A549 (cell line): ENCODE results near the gene MGMT.

ENCODE experiments used
- CEBPB ChIP-seq, 2 experiments: fragments of >200 bp in 1 of 2; sonication (Bioruptor Twin) in 1 of 2; formaldehyde crosslinking in 1 of 2; IDR thresholded peaks; 2 replicates each; pipeline ENCODE4 v1.6.1; 2012 to 2016
- CHD2 ChIP-seq: fragments of 150-350 bp; IDR thresholded peaks from 2 replicates; pipeline ENCODE4 v1.6.1; 2014; ENCODE audit warnings: low read length; ENCODE audit not compliant: partially characterized antibody
- CTCF ChIP-seq: fragments of >200 bp; sonication (Bioruptor Twin); formaldehyde crosslinking; IDR thresholded peaks from 3 replicates; pipeline ENCODE4 v1.5.1; 2016
- E2F6 ChIP-seq: IDR thresholded peaks from 2 replicates; pipeline ENCODE4 v1.6.1; 2012; ENCODE audit warnings: low read depth, borderline replicate concordance
- ELK1 ChIP-seq: fragments of 150-350 bp; IDR thresholded peaks from 2 replicates; pipeline ENCODE4 v1.6.1; 2014; ENCODE audit warnings: low read depth, mild to moderate bottlenecking, low read length
- EP300 ChIP-seq, 2 experiments: fragments of >200 bp; sonication (Bioruptor Twin); formaldehyde crosslinking; IDR thresholded peaks; 2 replicates in 1 of 2; 3 replicates in 1 of 2; pipeline ENCODE4 v1.6.1; 2016 to 2017
- FOSL2 ChIP-seq, 2 experiments: fragments of 450-650 bp in 1 of 2; fragments of >200 bp in 1 of 2; sonication (Bioruptor Twin) in 1 of 2; formaldehyde crosslinking; IDR thresholded peaks; 2 replicates each; pipeline versions ENCODE4 v1.5.0 to v1.6.1; 2016 to 2020; ENCODE audit warnings: mild to moderate bottlenecking in 1 of 2, moderate library complexity in 1 of 2
- HMGXB4 ChIP-seq: fragments of 250-450 bp; sonication (Bioruptor Pico); IDR thresholded peaks from 2 replicates; pipeline ENCODE4 v1.5.0; 2021; ENCODE audit warnings: mild to moderate bottlenecking, moderate library complexity, borderline replicate concordance
- JUN ChIP-seq, 2 experiments: fragments of >200 bp; sonication (Bioruptor Twin); formaldehyde crosslinking; IDR thresholded peaks; 2 replicates in 1 of 2; 3 replicates in 1 of 2; pipeline ENCODE4 v1.6.1; 2016 to 2017
- MAFK ChIP-seq: fragments of 450-650 bp; IDR thresholded peaks from 2 replicates; pipeline ENCODE4 v1.6.1; 2014; ENCODE audit not compliant: partially characterized antibody
- PBX3 ChIP-seq: IDR thresholded peaks from 2 replicates; pipeline ENCODE4 v1.6.1; 2012
- POLR2A ChIP-seq: IDR thresholded peaks from 2 replicates; pipeline ENCODE4 v1.6.1; 2012; ENCODE audit warnings: mild to moderate bottlenecking, low read length
- REST ChIP-seq: fragments of 200-600 bp; sonication (generic); IDR thresholded peaks from 2 replicates; pipeline ENCODE4 v1.6.1; 2016; ENCODE audit warnings: antibody characterized with exemption, mild to moderate bottlenecking, moderate library complexity
- SREBF2 ChIP-seq: fragments of 450-650 bp; IDR thresholded peaks from 2 replicates; pipeline ENCODE4 v1.6.1; 2014; ENCODE audit warnings: mild to moderate bottlenecking, moderate library complexity

- TF ChIP-seq FOSL2 (IDR thresholded peaks at IDR 0.05), result no peak
- TF ChIP-seq FOSL2 (CRISPR knock-in tag; IDR thresholded peaks at IDR 0.05), result no peak
- TF ChIP-seq CTCF, result no peak
- no peak for TF ChIP-seq HMGXB4 (CRISPR knock-in tag)
- no peak for TF ChIP-seq POLR2A
- no peak for TF ChIP-seq EP300 (IDR thresholded peaks at IDR 0.05)
- TF ChIP-seq JUN (IDR thresholded peaks at IDR 0.05), result no peak
- TF ChIP-seq ELK1, result no peak
- no peak for TF ChIP-seq CHD2
- no peak for TF ChIP-seq MAFK
- TF ChIP-seq SREBF2, result no peak
- TF ChIP-seq PBX3, result no peak
- TF ChIP-seq REST, result no peak
- TF ChIP-seq CEBPB (IDR thresholded peaks at IDR 0.05), result no peak
- TF ChIP-seq E2F6, result no peak
These were observed 294.3 kb downstream of the MGMT start for GRCh38 chr10:129761197-129761972.
